HFF-Myc (cell line): ENCODE results near the gene GABRA6.

Source experiments
- DNase-seq: peaks from one replicate; pipeline ENCODE4 v3.0.0-alpha.2; 2011; ENCODE audit warnings: low read depth; ENCODE audit errors: extremely low read depth
- H3K4me3 ChIP-seq: replicated peaks from 2 replicates; pipeline ENCODE4 v1.5.1; 2011; ENCODE audit warnings: low read depth, mild to moderate bottlenecking, control low read depth, low read length
- TF ChIP-seq, protein P1 (sequence below): IDR thresholded peaks from 2 replicates; pipeline ENCODE4 v1.5.1; 2012; ENCODE audit warnings: mild to moderate bottlenecking, low read depth, low read length, control low read depth; ENCODE audit errors: missing control alignments

The GABRA6 gene

GRCh38 chr5:161707382-161707781 lies 21.9 kb downstream of the GABRA6 start:
- no peak overlapping the region for H3K4me3 ChIP-seq
- TF ChIP-seq, protein P1, sequence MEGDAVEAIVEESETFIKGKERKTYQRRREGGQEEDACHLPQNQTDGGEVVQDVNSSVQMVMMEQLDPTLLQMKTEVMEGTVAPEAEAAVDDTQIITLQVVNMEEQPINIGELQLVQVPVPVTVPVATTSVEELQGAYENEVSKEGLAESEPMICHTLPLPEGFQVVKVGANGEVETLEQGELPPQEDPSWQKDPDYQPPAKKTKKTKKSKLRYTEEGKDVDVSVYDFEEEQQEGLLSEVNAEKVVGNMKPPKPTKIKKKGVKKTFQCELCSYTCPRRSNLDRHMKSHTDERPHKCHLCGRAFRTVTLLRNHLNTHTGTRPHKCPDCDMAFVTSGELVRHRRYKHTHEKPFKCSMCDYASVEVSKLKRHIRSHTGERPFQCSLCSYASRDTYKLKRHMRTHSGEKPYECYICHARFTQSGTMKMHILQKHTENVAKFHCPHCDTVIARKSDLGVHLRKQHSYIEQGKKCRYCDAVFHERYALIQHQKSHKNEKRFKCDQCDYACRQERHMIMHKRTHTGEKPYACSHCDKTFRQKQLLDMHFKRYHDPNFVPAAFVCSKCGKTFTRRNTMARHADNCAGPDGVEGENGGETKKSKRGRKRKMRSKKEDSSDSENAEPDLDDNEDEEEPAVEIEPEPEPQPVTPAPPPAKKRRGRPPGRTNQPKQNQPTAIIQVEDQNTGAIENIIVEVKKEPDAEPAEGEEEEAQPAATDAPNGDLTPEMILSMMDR = no peak
- no peak for DNase-seq

DNA sequence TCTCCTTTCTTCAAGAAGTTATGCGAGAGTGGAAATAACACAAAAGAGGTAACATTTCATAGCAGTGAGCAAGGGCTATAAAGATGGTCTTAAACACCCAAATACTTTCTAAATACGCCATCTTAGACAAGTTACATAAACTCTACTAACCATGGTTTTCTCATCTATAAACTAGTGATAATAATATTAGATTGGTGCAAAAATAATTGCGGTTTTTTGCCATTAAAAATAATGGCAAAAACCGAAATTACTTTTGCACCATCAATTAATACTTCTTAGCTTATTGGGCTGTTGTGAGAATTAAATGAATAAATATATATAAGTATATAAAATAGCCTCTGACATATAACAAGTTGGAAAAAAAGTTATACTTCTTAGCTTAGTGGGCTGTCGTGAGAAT lies 23.7 kb downstream of the GABRA6 start:
- H3K4me3 ChIP-seq = no peak overlapping the region
- DNase-seq = no peak
- TF ChIP-seq, protein P1 = no peak

- DNase-seq = no peak
- H3K4me3 ChIP-seq = no peak overlapping the region
- TF ChIP-seq, protein P1 = no peak
Measured at GRCh38 chr5:161713042-161713441, 27.5 kb downstream of the GABRA6 start.

DNA sequence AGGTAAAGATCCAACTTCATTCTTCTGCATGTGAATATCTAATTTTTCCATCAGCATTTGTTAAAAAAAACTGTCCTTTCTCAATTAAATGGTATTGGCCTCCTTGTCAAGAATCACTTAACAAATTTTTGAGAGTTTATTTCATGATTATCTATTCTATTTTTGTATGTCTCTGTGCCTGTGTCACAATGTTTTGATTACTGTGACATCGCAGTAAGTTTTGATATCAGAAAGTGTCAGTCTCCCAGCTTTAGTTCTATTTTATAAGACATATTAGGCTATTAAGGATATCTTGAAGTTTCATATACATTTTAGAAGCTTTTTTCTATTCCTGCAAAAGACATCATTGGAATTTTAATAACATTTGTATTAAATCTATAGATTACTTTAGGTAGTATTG lies 33.6 kb downstream of the GABRA6 start:
- H3K4me3 ChIP-seq = no peak overlapping the region
- no peak for DNase-seq
- TF ChIP-seq, protein P1 = no peak

GRCh38 chr5:161720460-161720859 lies 34.9 kb downstream of the GABRA6 start:
- H3K4me3 ChIP-seq = no peak overlapping the region
- no peak for DNase-seq
- TF ChIP-seq, protein P1 = no peak

- TF ChIP-seq, protein P1 = no peak
- no peak overlapping the region for H3K4me3 ChIP-seq
- no peak for DNase-seq
Measured at GRCh38 chr5:161734741-161735140, 49.2 kb downstream of the GABRA6 start.

- no peak overlapping the region for H3K4me3 ChIP-seq
- DNase-seq = no peak
- TF ChIP-seq, protein P1 = no peak
Measured at GRCh38 chr5:161740433-161740832, 54.9 kb downstream of the GABRA6 start.
